DOHH2 (cell line): ENCODE data around the gene AP2M1.

Source experiments
- EZH2phosphoT487 ChIP-seq: fragments of 200-600 bp; sonication (generic); IDR thresholded peaks from 2 replicates; pipeline ENCODE4 v1.6.1; 2017; ENCODE audit warnings: borderline replicate concordance, mild to moderate bottlenecking, antibody characterized with exemption, low read length, moderate library complexity, mixed read lengths
- TF ChIP-seq, protein P1 (sequence below): fragments of 200-600 bp; sonication (generic); IDR thresholded peaks from one replicate; pipeline ENCODE4 v1.5.1; 2014; ENCODE audit warnings: antibody characterized with exemption, mild to moderate bottlenecking, low read depth, low read length; ENCODE audit not compliant: poor library complexity, severe bottlenecking

DNA sequence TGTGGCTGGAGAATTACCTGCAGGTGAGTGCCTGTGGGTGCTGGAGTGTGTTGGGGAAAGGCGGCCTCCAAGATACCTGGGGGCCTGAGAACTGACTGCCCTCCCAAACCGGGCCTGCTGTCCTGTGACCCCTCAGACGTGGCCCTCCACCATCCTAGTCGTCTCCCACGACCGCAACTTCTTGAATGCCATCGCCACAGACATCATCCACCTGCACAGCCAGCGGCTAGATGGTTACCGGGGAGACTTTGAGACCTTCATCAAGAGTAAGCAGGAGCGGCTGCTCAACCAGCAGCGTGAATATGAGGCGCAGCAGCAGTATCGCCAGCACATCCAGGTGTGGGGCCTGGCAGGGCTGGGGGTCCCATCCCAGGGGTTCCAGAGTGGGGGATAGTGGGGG is 14.8 kb downstream of the AP2M1 start:
- no peak for TF ChIP-seq EZH2phosphoT487
- TF ChIP-seq, protein P1, sequence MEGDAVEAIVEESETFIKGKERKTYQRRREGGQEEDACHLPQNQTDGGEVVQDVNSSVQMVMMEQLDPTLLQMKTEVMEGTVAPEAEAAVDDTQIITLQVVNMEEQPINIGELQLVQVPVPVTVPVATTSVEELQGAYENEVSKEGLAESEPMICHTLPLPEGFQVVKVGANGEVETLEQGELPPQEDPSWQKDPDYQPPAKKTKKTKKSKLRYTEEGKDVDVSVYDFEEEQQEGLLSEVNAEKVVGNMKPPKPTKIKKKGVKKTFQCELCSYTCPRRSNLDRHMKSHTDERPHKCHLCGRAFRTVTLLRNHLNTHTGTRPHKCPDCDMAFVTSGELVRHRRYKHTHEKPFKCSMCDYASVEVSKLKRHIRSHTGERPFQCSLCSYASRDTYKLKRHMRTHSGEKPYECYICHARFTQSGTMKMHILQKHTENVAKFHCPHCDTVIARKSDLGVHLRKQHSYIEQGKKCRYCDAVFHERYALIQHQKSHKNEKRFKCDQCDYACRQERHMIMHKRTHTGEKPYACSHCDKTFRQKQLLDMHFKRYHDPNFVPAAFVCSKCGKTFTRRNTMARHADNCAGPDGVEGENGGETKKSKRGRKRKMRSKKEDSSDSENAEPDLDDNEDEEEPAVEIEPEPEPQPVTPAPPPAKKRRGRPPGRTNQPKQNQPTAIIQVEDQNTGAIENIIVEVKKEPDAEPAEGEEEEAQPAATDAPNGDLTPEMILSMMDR: no peak
